Hepatocyte (in vitro differentiated cells): ENCODE data around the gene TNFRSF1B. TPM values are rescaled to one million over a fixed set of nuclear protein-coding genes. Genes with fewer than 3 reads are reported as not detected.

Experiments
- DNase-seq: peaks from one replicate; pipeline ENCODE4 v3.0.0-alpha.2; 2016; ENCODE audit warnings: low spot score
- H2AFZ ChIP-seq: fragments of 200-600 bp; sonication (generic); 2 replicates; pipeline ENCODE4 v1.6.0; 2016; ENCODE audit warnings: antibody characterized with exemption, mild to moderate bottlenecking
- H3K27ac ChIP-seq: fragments of 200-600 bp; sonication (generic); 2 replicates; pipeline ENCODE4 v1.5.1; 2016; ENCODE audit warnings: mild to moderate bottlenecking
- H3K27me3 ChIP-seq: fragments of 200-600 bp; sonication (generic); 2 replicates; pipeline ENCODE4 v1.6.1; 2016
- H3K36me3 ChIP-seq: fragments of 200-600 bp; sonication (generic); replicated peaks from 2 replicates; pipeline ENCODE4 v1.5.1; 2016; ENCODE audit warnings: low read depth; ENCODE audit not compliant: insufficient read depth
- H3K4me1 ChIP-seq: fragments of 200-600 bp; sonication (generic); 2 replicates; pipeline ENCODE4 v1.5.1; 2016; ENCODE audit warnings: mild to moderate bottlenecking, moderate library complexity; ENCODE audit not compliant: insufficient read depth
- H3K4me2 ChIP-seq: fragments of 200-600 bp; sonication (generic); 2 replicates; pipeline ENCODE4 v1.6.0; 2016
- H3K4me3 ChIP-seq: fragments of 200-600 bp; sonication (generic); 2 replicates; pipeline ENCODE4 v1.5.1; 2016; ENCODE audit warnings: mild to moderate bottlenecking
- H3K79me2 ChIP-seq: fragments of 200-600 bp; sonication (generic); 2 replicates; pipeline ENCODE4 v1.6.0; 2017; ENCODE audit warnings: mild to moderate bottlenecking
- H3K9me2 ChIP-seq: fragments of 200-600 bp; sonication (generic); replicated peaks from 2 replicates; pipeline ENCODE4 v1.6.0; 2017; ENCODE audit warnings: mild to moderate bottlenecking; ENCODE audit not compliant: insufficient read depth
- H3K9me3 ChIP-seq: fragments of 200-600 bp; sonication (generic); 2 replicates; pipeline ENCODE4 v1.5.1; 2016; ENCODE audit warnings: low read depth, mild to moderate bottlenecking
- H4K20me1 ChIP-seq: fragments of 200-600 bp; sonication (generic); 2 replicates; pipeline ENCODE4 v1.6.0; 2016; ENCODE audit warnings: mild to moderate bottlenecking; ENCODE audit not compliant: insufficient read depth, poor library complexity, severe bottlenecking
- EZH2 ChIP-seq: fragments of 200-600 bp; sonication (generic); IDR thresholded peaks from 2 replicates; pipeline ENCODE4 v1.6.1; 2016; ENCODE audit warnings: antibody characterized with exemption, mild to moderate bottlenecking, borderline replicate concordance
- EZH2phosphoT487 ChIP-seq: fragments of 200-600 bp; sonication (generic); IDR thresholded peaks from one replicate; pipeline ENCODE4 v1.6.1; 2018; ENCODE audit warnings: antibody characterized with exemption, mild to moderate bottlenecking, low read depth, moderate library complexity; ENCODE audit not compliant: unreplicated experiment, severe bottlenecking
- WGBS: methylation state at CpG from one replicate; pipeline ENCODE4 v1.1.6; 2016; ENCODE audit warnings: low lambda C conversion rate; ENCODE audit errors: missing lambda C conversion rate; 5-methylcytosine and 5-hydroxymethylcytosine counted together
- polyA plus RNA-seq: library from polyadenylated mRNA; unstranded; fragments of >200 nt; fragmentation: Nextera tagmentation; extraction: Ambion mirVana; gene quantifications from 2 replicates; pipeline ENCODE4 v1.2.1, GENCODE V29; 2016
- total RNA-seq: library from RNA; depleted of rRNA; stranded (reverse); fragments of >200 nt; gene quantifications from 2 replicates; pipeline ENCODE4 v1.2.3, GENCODE V29; 2014
- TF ChIP-seq, protein P1 (sequence below): fragments of 200-600 bp; sonication (generic); IDR thresholded peaks from 2 replicates; pipeline ENCODE4 v1.5.1; 2016; ENCODE audit warnings: antibody characterized with exemption, mild to moderate bottlenecking; ENCODE audit not compliant: poor library complexity

The TNFRSF1B gene
- total and polyA plus RNA-seq, 2 experiments from 2014 or later, result 4.3 to 13.4 TPM

- no peaks in the 10 kb centered on the region for H3K36me3 ChIP-seq
- TF ChIP-seq, protein P1, sequence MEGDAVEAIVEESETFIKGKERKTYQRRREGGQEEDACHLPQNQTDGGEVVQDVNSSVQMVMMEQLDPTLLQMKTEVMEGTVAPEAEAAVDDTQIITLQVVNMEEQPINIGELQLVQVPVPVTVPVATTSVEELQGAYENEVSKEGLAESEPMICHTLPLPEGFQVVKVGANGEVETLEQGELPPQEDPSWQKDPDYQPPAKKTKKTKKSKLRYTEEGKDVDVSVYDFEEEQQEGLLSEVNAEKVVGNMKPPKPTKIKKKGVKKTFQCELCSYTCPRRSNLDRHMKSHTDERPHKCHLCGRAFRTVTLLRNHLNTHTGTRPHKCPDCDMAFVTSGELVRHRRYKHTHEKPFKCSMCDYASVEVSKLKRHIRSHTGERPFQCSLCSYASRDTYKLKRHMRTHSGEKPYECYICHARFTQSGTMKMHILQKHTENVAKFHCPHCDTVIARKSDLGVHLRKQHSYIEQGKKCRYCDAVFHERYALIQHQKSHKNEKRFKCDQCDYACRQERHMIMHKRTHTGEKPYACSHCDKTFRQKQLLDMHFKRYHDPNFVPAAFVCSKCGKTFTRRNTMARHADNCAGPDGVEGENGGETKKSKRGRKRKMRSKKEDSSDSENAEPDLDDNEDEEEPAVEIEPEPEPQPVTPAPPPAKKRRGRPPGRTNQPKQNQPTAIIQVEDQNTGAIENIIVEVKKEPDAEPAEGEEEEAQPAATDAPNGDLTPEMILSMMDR, result no peak
- TF ChIP-seq EZH2 (no peak), EZH2phosphoT487 (no peak)
Measured at GRCh38 chr1:12246584-12246983, 79.8 kb downstream of the TNFRSF1B start.

DNA sequence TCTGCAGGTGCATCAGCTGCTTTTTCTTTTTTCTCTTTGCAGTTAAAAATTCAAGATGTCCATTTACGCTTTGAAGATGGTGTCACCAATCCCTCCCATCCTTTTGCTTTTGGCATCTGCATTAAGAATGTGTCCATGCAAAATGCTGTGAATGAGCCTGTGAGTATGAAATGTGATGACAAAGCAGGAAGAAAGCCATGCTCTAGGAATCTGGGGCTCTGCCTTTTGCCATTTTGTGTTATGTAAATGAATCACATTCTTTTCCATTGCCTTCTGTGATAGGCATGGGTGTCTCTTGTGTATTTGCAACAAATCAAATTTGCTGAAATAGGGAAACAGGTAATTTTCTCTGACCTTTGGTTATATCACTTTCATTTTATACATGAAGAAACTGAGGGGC lies 82.4 kb downstream of the TNFRSF1B start:
- no peaks in the 10 kb centered on the region for H3K9me3 ChIP-seq
- no peaks in the 10 kb centered on the region for H4K20me1 ChIP-seq
- no peak overlapping the region for H3K27ac ChIP-seq
- H3K4me1 ChIP-seq, result no peaks in the 10 kb centered on the region
- TF ChIP-seq EZH2 (no peak), EZH2phosphoT487 (no peak)
- TF ChIP-seq, protein P1, result no peak
- H3K9me2 ChIP-seq, result no peaks in the 10 kb centered on the region
- no peaks in the 10 kb centered on the region for H3K36me3 ChIP-seq
- WGBS, result 96% methylated on average over 1 of the region's 1 CpG
- H2AFZ ChIP-seq, result no peak overlapping the region
- no peaks in the 10 kb centered on the region for H3K79me2 ChIP-seq
- H3K4me3 ChIP-seq, result no peak overlapping the region
- H3K4me2 ChIP-seq, result no peak overlapping the region
- DNase-seq, result no peak
- H3K27me3 ChIP-seq, result no peaks in the 10 kb centered on the region

More at GRCh38 chr1:12246584-12246983, 79.8 kb downstream of the TNFRSF1B start:
- Histone ChIP-seq H3K27me3 (no peaks in the 10 kb centered on the region), H3K9me2 (no peaks in the 10 kb centered on the region), H3K4me1 (no peaks in the 10 kb centered on the region), H3K79me2 (no peaks in the 10 kb centered on the region), H3K4me3 (no peak overlapping the region), H4K20me1 (no peaks in the 10 kb centered on the region), H3K27ac (no peak overlapping the region), H2AFZ (no peak overlapping the region), H3K4me2 (no peak overlapping the region), H3K9me3 (no peaks in the 10 kb centered on the region)
- no peak for DNase-seq
- WGBS, result 77% methylated on average over 6 of the region's 6 CpGs

GRCh38 chr1:12249748-12250147 lies 83.0 kb downstream of the TNFRSF1B start:
- DNase-seq, result no peak

More at GRCh38 chr1:12249748-12250147, 83.0 kb downstream of the TNFRSF1B start:
- H3K4me1 ChIP-seq, result no peaks in the 10 kb centered on the region
- no peaks in the 10 kb centered on the region for H3K9me3 ChIP-seq
- H3K9me2 ChIP-seq, result no peaks in the 10 kb centered on the region
- H3K4me2 ChIP-seq, result no peak overlapping the region
- no peak overlapping the region for H2AFZ ChIP-seq
- TF ChIP-seq EZH2 (no peak), EZH2phosphoT487 (no peak)
- TF ChIP-seq, protein P1, result no peak
- H3K4me3 ChIP-seq, result no peak overlapping the region
- H4K20me1 ChIP-seq, result no peaks in the 10 kb centered on the region
- H3K36me3 ChIP-seq, result no peaks in the 10 kb centered on the region
- no peaks in the 10 kb centered on the region for H3K27me3 ChIP-seq
- no peaks in the 10 kb centered on the region for H3K79me2 ChIP-seq
- 93% methylated on average over 6 of the region's 6 CpGs for WGBS
- no peak overlapping the region for H3K27ac ChIP-seq
